ENCODE results near the gene C15orf39. TPM values are rescaled to one million over a fixed set of nuclear protein-coding genes. Genes with fewer than 3 reads are reported as not detected.

C15orf39 gene
- total RNA-seq, 1 donor from 2014 or later = 15.0 TPM

- no peak for DNase-seq (ENCODE audit: missing footprints)
- peak; percentile 85 for ATAC-seq
- intact Hi-C loops (cut with DNase I) = no loop called here
These were observed 30.9 kb upstream of the C15orf39 start for GRCh38 chr15:75170711-75171341.

GRCh38 chr15:75171408-75171807, 30.3 kb upstream of the C15orf39 start:
- intact Hi-C loops (cut with DNase I) = no loop called here
- no peak for DNase-seq (ENCODE audit: missing footprints)
- no peak for ATAC-seq

GRCh38 chr15:75172284-75172820, 29.3 kb upstream of the C15orf39 start:
- DNase-seq (ENCODE audit: missing footprints) (no peak), ATAC-seq (no peak)
- intact Hi-C loops (cut with DNase I) = no loop called here

GRCh38 chr15:75174102-75174501, 27.6 kb upstream of the C15orf39 start:
- DNase-seq (ENCODE audit: missing footprints) = no peak
- intact Hi-C loops (cut with DNase I) = no loop called here
- no peak for ATAC-seq

GRCh38 chr15:75174729-75175128, 27.0 kb upstream of the C15orf39 start:
- intact Hi-C loops (cut with DNase I) = no loop called here
- no peak for ATAC-seq
- no peak for DNase-seq (ENCODE audit: missing footprints)

- no peak for ATAC-seq
- intact Hi-C loops (cut with DNase I) = no loop called here
- no peak for DNase-seq (ENCODE audit: missing footprints)
These were observed 25.3 kb upstream of the C15orf39 start for GRCh38 chr15:75176396-75176761.

GRCh38 chr15:75177360-75178071, 24.2 kb upstream of the C15orf39 start:
- DNase-seq (ENCODE audit: missing footprints) (no peak), ATAC-seq (no peak)
- intact Hi-C loops (cut with DNase I) = loop anchor here (2.0 kb wide), 1 partner anchor 25 kb away; no protein-coding TSS in a partner anchor

GRCh38 chr15:75178171-75178937, 23.3 kb upstream of the C15orf39 start:
- ATAC-seq (peak; percentile 35), DNase-seq (ENCODE audit: missing footprints) (no peak)
- intact Hi-C loops (cut with DNase I) = loop anchor here (2.0 kb wide), 1 partner anchor 24 kb away; no protein-coding TSS in a partner anchor

- peak; percentile 3 for ATAC-seq
- intact Hi-C loops (cut with DNase I) = loop anchor here (2.0 kb wide), 1 partner anchor 24 kb away; no protein-coding TSS in a partner anchor
- no peak for DNase-seq (ENCODE audit: missing footprints)
These were observed 22.5 kb upstream of the C15orf39 start for GRCh38 chr15:75178938-75179745.

- ATAC-seq (no peak), DNase-seq (ENCODE audit: missing footprints) (no peak)
- intact Hi-C loops (cut with DNase I) = loop anchor here (2.0 kb wide), 1 partner anchor 23 kb away; no protein-coding TSS in a partner anchor
These were observed 21.9 kb upstream of the C15orf39 start for GRCh38 chr15:75179746-75180140.

GRCh38 chr15:75181780-75182179, 19.9 kb upstream of the C15orf39 start:
- ATAC-seq (no peak), DNase-seq (ENCODE audit: missing footprints) (no peak)
- intact Hi-C loops (cut with DNase I) = no loop called here

GRCh38 chr15:75182187-75183131, 19.2 kb upstream of the C15orf39 start:
- intact Hi-C loops (cut with DNase I) = no loop called here
- DNase-seq (ENCODE audit: missing footprints) (no peak), ATAC-seq (no peak)

- DNase-seq (ENCODE audit: missing footprints) (no peak), ATAC-seq (no peak)
- intact Hi-C loops (cut with DNase I) = no loop called here
These were observed 16.2 kb upstream of the C15orf39 start for GRCh38 chr15:75185271-75186029.

- ATAC-seq = no peak
- DNase-seq (ENCODE audit: missing footprints) = no peak
- intact Hi-C loops (cut with DNase I) = no loop called here
These were observed 15.6 kb upstream of the C15orf39 start for GRCh38 chr15:75186044-75186443.

- DNase-seq (ENCODE audit: missing footprints) = no peak
- intact Hi-C loops (cut with DNase I) = no loop called here
- ATAC-seq = no peak
These were observed 13.2 kb upstream of the C15orf39 start for GRCh38 chr15:75188499-75188898.

- no peak for DNase-seq (ENCODE audit: missing footprints)
- intact Hi-C loops (cut with DNase I) = no loop called here
- ATAC-seq = no peak
These were observed 10.4 kb upstream of the C15orf39 start for GRCh38 chr15:75191235-75191634.

GRCh38 chr15:75192307-75192706, 9.4 kb upstream of the C15orf39 start:
- ATAC-seq (no peak), DNase-seq (ENCODE audit: missing footprints) (no peak)
- intact Hi-C loops (cut with DNase I) = no loop called here

Measured in Right ventricle myocardium inferior (tissue), 1 donor.